PC-9 (cell line): Measurements from ENCODE around the gene MYMX. TPM values are rescaled to one million over a fixed set of nuclear protein-coding genes. Genes with fewer than 3 reads are reported as not detected.
A peak's percentile ranks its signal among the peaks of the same experiment; 100 is the strongest.

Experiments
- BruUV-seq: library from RNA; stranded (reverse); fragments of 400-500 nt; replicated peaks from 2 replicates; lab custom pipeline; 2021; lab: Mats Ljungman, UMichigan
- CTCF ChIA-PET: fragments of 300-600 bp; sonication (Branson Sonifier 250); formaldehyde crosslinking; loops from one replicate; lab custom pipeline; 2022; ENCODE audit warnings: antibody characterized with exemption; lab: Charles Lee
- POLR2A ChIA-PET: fragments of 300-600 bp; sonication (Branson Sonifier 250); formaldehyde crosslinking; loops from one replicate; lab custom pipeline; 2022; ENCODE audit warnings: antibody characterized with exemption; ENCODE audit not compliant: unreplicated experiment; lab: Charles Lee
- DNase-seq, 2 experiments: peaks; one replicate each; pipeline versions ENCODE4 v3.0.0 to v3.0.0-alpha.2; 2015 to 2022; ENCODE audit warnings: mixed read lengths in 1 of 2
- H2AFZ ChIP-seq: fragments of 200-600 bp; sonication (generic); 2 replicates; pipeline ENCODE4 v1.8.1; 2017; ENCODE audit warnings: antibody characterized with exemption
- H3F3A ChIP-seq: fragments of 200-600 bp; sonication (generic); 2 replicates; pipeline ENCODE4 v1.8.1; 2017; ENCODE audit warnings: antibody characterized with exemption, mild to moderate bottlenecking, low read depth; ENCODE audit not compliant: insufficient read depth
- H3K27ac ChIP-seq: fragments of 200-600 bp; sonication (generic); 2 replicates; pipeline ENCODE4 v1.6.1; 2016; ENCODE audit warnings: mixed run types
- H3K27me3 ChIP-seq: fragments of 200-600 bp; sonication (generic); 2 replicates; pipeline ENCODE4 v1.6.1; 2016; ENCODE audit warnings: low read depth, mixed run types; ENCODE audit not compliant: insufficient read depth
- H3K36me3 ChIP-seq: fragments of 200-600 bp; sonication (generic); 2 replicates; pipeline ENCODE4 v1.6.1; 2016; ENCODE audit warnings: low read depth, mixed run types
- H3K4me1 ChIP-seq: fragments of 200-600 bp; sonication (generic); replicated peaks from 2 replicates; pipeline ENCODE4 v1.6.1; 2016; ENCODE audit warnings: mixed run types; ENCODE audit not compliant: insufficient read depth
- H3K4me2 ChIP-seq: fragments of 200-600 bp; sonication (generic); 2 replicates; pipeline ENCODE4 v1.6.1; 2017; ENCODE audit warnings: mixed run types
- H3K4me3 ChIP-seq: fragments of 200-600 bp; sonication (generic); 2 replicates; pipeline ENCODE4 v1.6.1; 2016; ENCODE audit warnings: mixed run types
- H3K79me2 ChIP-seq: fragments of 200-600 bp; sonication (generic); 2 replicates; pipeline ENCODE4 v1.6.1; 2017; ENCODE audit warnings: low read depth, mixed run types
- H3K9me2 ChIP-seq: fragments of 200-600 bp; sonication (generic); 2 replicates; pipeline ENCODE4 v1.8.1; 2017; ENCODE audit warnings: mild to moderate bottlenecking; ENCODE audit not compliant: insufficient read depth
- H3K9me3 ChIP-seq: fragments of 200-600 bp; sonication (generic); 2 replicates; pipeline ENCODE4 v1.8.1; 2016; ENCODE audit warnings: low read depth; ENCODE audit not compliant: insufficient read depth
- H4K20me1 ChIP-seq: fragments of 200-600 bp; sonication (generic); 2 replicates; pipeline ENCODE4 v1.8.1; 2017; ENCODE audit not compliant: insufficient read depth
- EZH2 ChIP-seq: fragments of 200-600 bp; sonication (generic); IDR thresholded peaks from 2 replicates; pipeline ENCODE4 v1.8.0; 2017; ENCODE audit warnings: antibody characterized with exemption, low read depth
- intact Hi-C: fragments of 100-400 bp; cut with micrococcal nuclease; formaldehyde crosslinking; loops from one replicate; pipeline ENCODE4 v1.10.0; 2022; ENCODE audit not compliant: unreplicated experiment
- total RNA-seq: library from RNA; stranded (reverse); gene quantifications from 2 replicates; pipeline ENCODE4 v1.2.3, GENCODE V29; 2021
- TF ChIP-seq, protein P1 (sequence below): fragments of 200-600 bp; sonication (generic); conservative IDR thresholded peaks from 2 replicates; pipeline ENCODE4 v1.6.1; 2017; ENCODE audit warnings: mixed run types, antibody characterized with exemption, mild to moderate bottlenecking, moderate library complexity

Gene MYMX
- total RNA-seq, 1 experiment from 2014 or later, result not detected

DNA sequence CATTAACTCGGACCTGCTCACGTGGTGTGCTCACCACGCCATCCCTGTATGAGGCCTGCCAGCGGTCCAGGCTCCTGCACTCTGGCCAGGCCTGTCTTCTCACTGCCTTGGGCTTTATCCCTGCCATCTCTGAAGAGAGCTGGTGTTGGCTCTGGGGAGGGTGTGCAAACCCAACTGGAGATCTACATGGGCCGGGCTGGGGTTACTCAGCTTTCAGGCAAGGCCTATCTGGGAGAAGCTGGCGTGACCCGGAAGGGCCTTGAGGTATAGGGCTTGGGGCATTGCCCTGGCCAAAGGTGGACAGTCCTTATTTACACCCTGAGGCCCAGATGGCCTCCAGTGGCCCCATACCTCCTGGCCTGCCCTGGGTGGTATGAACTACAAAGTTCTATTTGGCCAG lies 11.7 kb downstream of the MYMX start:
- H3K79me2 ChIP-seq, result peaks cover 13% of the 10 kb centered on the region
- no peaks in the 10 kb centered on the region for H3K36me3 ChIP-seq
- peaks cover 11% of the 10 kb centered on the region for H3K4me1 ChIP-seq
- TF ChIP-seq, protein P1, sequence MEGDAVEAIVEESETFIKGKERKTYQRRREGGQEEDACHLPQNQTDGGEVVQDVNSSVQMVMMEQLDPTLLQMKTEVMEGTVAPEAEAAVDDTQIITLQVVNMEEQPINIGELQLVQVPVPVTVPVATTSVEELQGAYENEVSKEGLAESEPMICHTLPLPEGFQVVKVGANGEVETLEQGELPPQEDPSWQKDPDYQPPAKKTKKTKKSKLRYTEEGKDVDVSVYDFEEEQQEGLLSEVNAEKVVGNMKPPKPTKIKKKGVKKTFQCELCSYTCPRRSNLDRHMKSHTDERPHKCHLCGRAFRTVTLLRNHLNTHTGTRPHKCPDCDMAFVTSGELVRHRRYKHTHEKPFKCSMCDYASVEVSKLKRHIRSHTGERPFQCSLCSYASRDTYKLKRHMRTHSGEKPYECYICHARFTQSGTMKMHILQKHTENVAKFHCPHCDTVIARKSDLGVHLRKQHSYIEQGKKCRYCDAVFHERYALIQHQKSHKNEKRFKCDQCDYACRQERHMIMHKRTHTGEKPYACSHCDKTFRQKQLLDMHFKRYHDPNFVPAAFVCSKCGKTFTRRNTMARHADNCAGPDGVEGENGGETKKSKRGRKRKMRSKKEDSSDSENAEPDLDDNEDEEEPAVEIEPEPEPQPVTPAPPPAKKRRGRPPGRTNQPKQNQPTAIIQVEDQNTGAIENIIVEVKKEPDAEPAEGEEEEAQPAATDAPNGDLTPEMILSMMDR, result no peak
- TF ChIP-seq EZH2, result no peak
- H2AFZ ChIP-seq, result no peak overlapping the region
- H3K9me2 ChIP-seq, result no peaks in the 10 kb centered on the region
- intact Hi-C loops, result no loop called here
- no peaks in the 10 kb centered on the region for H3K27me3 ChIP-seq
- DNase-seq, result no peak
- H3K4me2 ChIP-seq, result no peak overlapping the region
- no peak overlapping the region for H3K4me3 ChIP-seq
- H3F3A ChIP-seq, result no peaks in the 10 kb centered on the region; the same call in 1 of the 2 replicates
- no peak overlapping the region for H3K27ac ChIP-seq
- H3K9me3 ChIP-seq, result no peaks in the 10 kb centered on the region
- POLR2A ChIA-PET, result no interaction called here
- H4K20me1 ChIP-seq, result peaks cover 3% of the 10 kb centered on the region; the same call in 1 of the 2 replicates
- CTCF ChIA-PET, result interaction anchor here (0.9 kb wide), 1 partner anchor 10 kb away, joined by 3 read pairs; no protein-coding TSS in a partner anchor
- BruUV-seq, result no TSS peak

DNA sequence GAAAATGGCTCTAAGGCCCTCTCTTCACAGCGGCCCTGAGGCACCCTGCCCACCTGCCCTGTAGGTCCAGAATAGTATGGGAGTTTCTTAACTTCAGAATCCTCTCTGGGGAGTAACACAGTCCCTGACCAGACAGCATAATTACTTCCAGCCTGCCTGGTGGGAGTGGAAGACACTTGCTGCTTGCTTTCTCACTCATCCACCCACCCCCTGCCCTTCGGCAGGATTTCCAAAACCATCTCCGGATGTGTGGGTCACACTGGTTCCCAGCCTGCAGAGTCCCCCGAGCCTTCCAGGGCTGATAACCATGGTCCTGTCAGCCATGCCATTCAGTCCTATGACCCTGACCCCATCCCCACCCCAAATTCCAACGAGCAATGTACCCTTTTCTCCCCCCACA lies 12.1 kb downstream of the MYMX start:
- no peak overlapping the region for H3K27ac ChIP-seq
- H3K4me3 ChIP-seq, result no peak overlapping the region
- H3K79me2 ChIP-seq, result peaks cover 13% of the 10 kb centered on the region

DNA sequence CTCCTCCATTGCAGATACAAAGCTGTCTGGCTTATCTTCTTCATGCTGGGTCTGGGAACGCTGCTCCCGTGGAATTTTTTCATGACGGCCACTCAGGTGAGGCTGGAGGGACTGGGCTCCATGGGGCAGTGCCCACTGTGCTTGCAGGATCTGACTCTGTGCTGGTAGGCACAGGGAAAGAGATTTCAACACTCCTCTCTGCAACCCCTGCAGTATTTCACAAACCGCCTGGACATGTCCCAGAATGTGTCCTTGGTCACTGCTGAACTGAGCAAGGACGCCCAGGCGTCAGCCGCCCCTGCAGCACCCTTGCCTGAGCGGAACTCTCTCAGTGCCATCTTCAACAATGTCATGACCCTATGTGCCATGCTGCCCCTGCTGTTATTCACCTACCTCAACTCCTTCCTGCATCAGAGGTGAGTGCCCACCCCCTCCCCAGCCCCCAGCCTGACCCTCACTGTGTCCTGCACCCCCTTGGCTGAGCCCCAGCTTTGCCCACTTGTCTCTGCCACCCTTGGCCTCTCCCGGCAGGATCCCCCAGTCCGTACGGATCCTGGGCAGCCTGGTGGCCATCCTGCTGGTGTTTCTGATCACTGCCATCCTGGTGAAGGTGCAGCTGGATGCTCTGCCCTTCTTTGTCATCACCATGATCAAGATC lies 12.8 kb downstream of the MYMX start:
- ChIA-PET POLR2A (no interaction called here), CTCF (no interaction called here)
- Histone ChIP-seq H3K79me2 (peaks cover 11% of the 10 kb centered on the region), H3K27ac (no peak overlapping the region), H2AFZ (no peak overlapping the region), H3K4me1 (peaks cover 6% of the 10 kb centered on the region), H3K4me2 (no peak overlapping the region), H3K4me3 (no peak overlapping the region), H4K20me1 (peaks cover 3% of the 10 kb centered on the region; the same call in 1 of the 2 replicates), H3K9me3 (no peaks in the 10 kb centered on the region), H3K36me3 (no peaks in the 10 kb centered on the region), H3K27me3 (no peaks in the 10 kb centered on the region), H3K9me2 (no peaks in the 10 kb centered on the region), H3F3A (peaks cover 2% of the 10 kb centered on the region; the same call in 1 of the 2 replicates)
- intact Hi-C loops, result no loop called here
- no TSS peak for BruUV-seq
- TF ChIP-seq EZH2, result no peak
- TF ChIP-seq, protein P1, result no peak
- peak in 1 of 2 experiments; percentile 15 for DNase-seq

More for the DNA sequence above, 12.1 kb downstream of the MYMX start:
- CTCF ChIA-PET, result interaction anchor here (0.9 kb wide), 1 partner anchor 10 kb away, joined by 3 read pairs; no protein-coding TSS in a partner anchor
- TF ChIP-seq, protein P1, result no peak
- no peak for TF ChIP-seq EZH2
- Histone ChIP-seq H3K9me2 (no peaks in the 10 kb centered on the region), H3K27me3 (no peaks in the 10 kb centered on the region), H3F3A (no peaks in the 10 kb centered on the region; the same call in 1 of the 2 replicates), H3K9me3 (no peaks in the 10 kb centered on the region), H3K4me1 (peaks cover 11% of the 10 kb centered on the region), H3K36me3 (no peaks in the 10 kb centered on the region), H4K20me1 (peaks cover 3% of the 10 kb centered on the region; the same call in 1 of the 2 replicates), H2AFZ (no peak overlapping the region), H3K4me2 (no peak overlapping the region)
- no TSS peak for BruUV-seq
- intact Hi-C loops, result no loop called here
- POLR2A ChIA-PET, result no interaction called here
- DNase-seq, result peak in 1 of 2 experiments; percentile 23
